ENCODE results near the gene CYB5RL.
"Not testable (repeated sequence)": the region's sequence is repeated elsewhere in the genome, so short reads cannot be mapped to it uniquely, and the experiment has no call there.

CYB5RL gene

DNA sequence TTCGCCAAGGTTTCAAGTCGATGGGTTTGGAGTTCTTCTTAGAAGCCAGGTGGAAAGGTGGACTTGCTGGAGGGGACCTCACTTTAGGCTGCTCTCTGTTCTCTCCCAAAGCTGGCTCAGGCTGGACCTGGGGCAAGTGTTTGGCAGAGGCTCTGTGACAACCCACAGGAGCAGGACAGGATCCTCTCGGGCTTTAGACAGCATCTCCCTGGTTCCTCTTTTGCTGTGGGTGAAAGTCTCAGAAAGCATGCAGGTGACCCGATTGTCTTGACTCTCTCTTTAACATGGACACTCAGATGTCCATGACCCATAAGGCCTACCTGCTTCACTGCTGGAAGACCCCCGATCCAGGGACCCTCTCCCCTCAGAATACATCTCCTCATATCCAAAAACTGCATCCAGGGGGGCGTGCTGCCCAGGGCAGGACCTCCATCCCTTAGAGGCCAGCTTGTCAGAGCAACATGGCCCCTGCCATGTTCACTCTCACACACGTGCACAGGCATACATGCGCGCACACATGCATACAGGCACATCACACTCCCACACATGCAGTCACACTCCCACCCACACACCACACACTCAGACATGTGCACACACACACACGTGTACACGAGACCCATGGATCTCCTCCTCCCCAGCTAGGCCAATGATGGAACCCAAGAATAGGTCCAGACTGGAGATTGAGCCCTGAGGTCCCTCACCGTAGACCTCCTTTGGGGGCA lies 21.4 kb upstream of the CYB5RL start:
- H3K27ac Mint-ChIP-seq: peak overlapping the region; percentile 70
- no peaks in the 10 kb centered on the region for H3K9me3 Mint-ChIP-seq
- peaks cover 90% of the 10 kb centered on the region for H3K36me3 Mint-ChIP-seq (ENCODE audit: low read depth)
- peaks cover 36% of the 10 kb centered on the region for H3K4me1 Mint-ChIP-seq (ENCODE audit: low read depth)
- no peaks in the 10 kb centered on the region for H3K27me3 Mint-ChIP-seq
- intact Hi-C loops (cut with micrococcal nuclease): loop anchor here (10.0 kb wide), 1 partner anchor 264 kb away; no protein-coding TSS in a partner anchor
- no peak overlapping the region for H3K4me3 Mint-ChIP-seq

DNA sequence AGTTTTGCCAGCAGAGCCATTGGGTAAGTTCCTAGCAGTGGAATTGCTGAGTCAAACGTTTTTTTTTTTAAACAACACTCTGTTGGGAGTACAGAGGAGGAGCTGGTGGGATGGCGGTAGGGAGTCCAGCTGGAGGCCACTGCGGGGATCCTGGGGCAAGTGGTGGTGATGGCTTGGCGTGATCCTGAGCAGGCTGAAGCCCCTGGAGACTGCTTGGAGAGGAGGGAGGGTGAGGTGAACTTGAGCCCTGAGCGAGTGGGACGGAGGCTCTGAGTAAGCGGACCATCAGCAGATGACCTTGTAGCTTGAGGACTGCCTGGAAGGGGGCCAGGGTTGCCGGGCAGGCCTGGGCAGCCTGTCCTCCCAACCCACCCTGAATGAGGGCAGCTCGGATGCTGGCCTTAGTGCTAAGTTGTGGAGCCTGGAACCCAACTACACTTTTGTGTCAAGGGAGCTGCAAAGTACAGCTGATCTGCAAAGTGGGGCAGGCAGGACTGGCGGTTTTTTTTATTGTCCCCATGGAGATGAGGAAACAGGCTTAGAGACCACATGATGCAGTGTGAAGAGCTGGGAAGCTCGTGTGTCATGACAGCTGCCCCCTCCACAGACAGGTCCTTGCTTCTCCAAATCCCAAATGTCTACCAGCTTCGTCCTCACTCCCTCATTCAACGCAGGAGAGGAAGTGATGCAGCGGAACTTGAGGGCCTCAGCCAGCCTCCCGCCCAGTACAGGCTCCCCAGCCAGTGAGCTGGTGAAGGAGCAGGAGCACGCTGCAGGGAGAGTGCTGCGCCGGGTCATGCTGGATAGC lies 20.4 kb upstream of the CYB5RL start:
- Mint-ChIP-seq H3K27me3 (no peaks in the 10 kb centered on the region), H3K27ac (peak overlapping the region; percentile 70), H3K36me3 (ENCODE audit: low read depth) (peaks cover 90% of the 10 kb centered on the region), H3K4me3 (peak overlapping the region; percentile 42), H3K4me1 (ENCODE audit: low read depth) (peaks cover 36% of the 10 kb centered on the region), H3K9me3 (no peaks in the 10 kb centered on the region)
- intact Hi-C loops (cut with micrococcal nuclease): loop anchor here (10.0 kb wide), 1 partner anchor 265 kb away; no protein-coding TSS in a partner anchor

DNA sequence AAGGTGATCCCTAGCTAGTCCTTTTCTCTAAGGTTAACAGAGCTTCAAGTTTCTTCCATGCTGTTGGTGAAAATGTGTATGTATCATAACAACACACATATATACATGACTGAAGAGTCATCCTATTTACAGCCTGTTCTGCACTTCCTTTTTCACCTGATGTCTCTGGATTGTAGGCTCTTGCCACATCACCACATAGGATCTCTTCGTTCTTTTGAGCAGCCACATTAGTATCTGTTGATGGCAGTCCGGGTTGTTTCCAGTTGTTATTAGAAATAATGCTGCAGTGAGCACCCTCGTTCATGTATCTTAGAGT lies 19.8 kb upstream of the CYB5RL start:
- intact Hi-C loops (cut with micrococcal nuclease): loop anchor here (10.0 kb wide), 1 partner anchor 265 kb away; no protein-coding TSS in a partner anchor
- Mint-ChIP-seq H3K4me3 (no peak overlapping the region), H3K27me3 (no peaks in the 10 kb centered on the region), H3K9me3 (no peaks in the 10 kb centered on the region), H3K36me3 (ENCODE audit: low read depth) (peaks cover 90% of the 10 kb centered on the region), H3K4me1 (ENCODE audit: low read depth) (peaks cover 36% of the 10 kb centered on the region), H3K27ac (peak overlapping the region; percentile 70)

DNA sequence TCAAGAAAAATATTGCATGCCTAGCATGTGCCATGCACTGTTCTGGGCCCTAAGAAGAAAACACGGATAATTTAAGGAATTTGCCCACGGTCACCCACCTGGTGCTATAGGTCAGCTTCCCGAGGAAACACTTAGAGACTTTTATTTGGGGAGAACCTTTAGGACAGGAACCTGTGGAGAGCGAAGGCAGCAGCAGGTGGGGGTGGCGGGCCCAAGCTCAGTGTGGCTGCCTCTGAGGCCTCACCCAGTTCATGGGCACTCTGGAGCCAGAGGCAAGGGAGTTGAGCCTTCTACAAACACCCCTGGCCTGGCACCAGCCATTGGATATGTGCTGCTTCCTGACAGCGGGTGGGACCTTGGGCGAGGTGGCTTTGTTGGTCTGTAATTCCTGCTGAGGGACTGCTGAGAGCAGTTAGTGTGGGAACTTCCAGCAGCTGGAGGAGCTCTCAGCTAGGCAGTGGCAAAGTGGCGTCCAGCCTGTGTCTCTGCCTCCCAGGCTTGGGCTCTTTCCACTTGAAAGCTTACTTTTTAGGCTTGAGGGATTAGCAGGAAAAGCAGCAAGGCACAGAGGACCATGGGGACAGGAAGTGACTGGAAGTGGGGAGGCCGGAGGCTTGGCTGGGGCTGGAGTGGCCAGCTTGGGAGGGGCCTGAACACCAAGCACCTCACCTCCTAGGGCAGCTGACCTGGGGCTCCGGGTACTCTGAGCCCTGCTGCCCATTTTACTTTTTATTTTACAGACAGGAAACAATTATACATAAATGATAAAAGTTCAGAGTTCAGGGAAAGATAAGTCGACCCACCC lies 19.3 kb upstream of the CYB5RL start:
- Mint-ChIP-seq H3K4me3 (no peak overlapping the region), H3K27me3 (no peaks in the 10 kb centered on the region), H3K9me3 (no peaks in the 10 kb centered on the region), H3K36me3 (ENCODE audit: low read depth) (peaks cover 90% of the 10 kb centered on the region), H3K27ac (peak overlapping the region; percentile 38), H3K4me1 (ENCODE audit: low read depth) (peaks cover 36% of the 10 kb centered on the region)
- intact Hi-C loops (cut with micrococcal nuclease): no loop called here

DNA sequence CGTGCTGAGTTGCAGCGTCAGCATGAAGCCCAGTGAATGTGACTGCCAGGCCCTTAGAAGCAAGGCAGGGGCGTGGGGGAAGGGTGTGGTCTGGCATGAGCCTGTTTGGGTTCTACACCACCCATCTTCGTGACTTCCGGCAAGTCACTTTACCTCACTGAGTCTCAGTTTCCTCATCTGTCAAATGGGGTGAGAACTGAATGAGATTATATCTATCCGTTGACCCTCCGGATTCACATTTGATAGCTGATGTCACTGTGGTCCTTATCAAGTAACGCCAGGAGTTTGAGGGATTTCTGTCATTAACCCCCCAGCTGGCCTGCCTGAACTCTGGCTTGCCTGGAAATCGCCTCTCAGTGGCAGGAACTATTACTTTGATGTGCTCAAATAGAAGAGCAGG lies 15.7 kb upstream of the CYB5RL start:
- no peak overlapping the region for H3K27ac Mint-ChIP-seq
- no peaks in the 10 kb centered on the region for H3K9me3 Mint-ChIP-seq
- no peak overlapping the region for H3K4me3 Mint-ChIP-seq
- H3K4me1 Mint-ChIP-seq (ENCODE audit: low read depth): peaks cover 19% of the 10 kb centered on the region
- H3K27me3 Mint-ChIP-seq: no peaks in the 10 kb centered on the region
- H3K36me3 Mint-ChIP-seq (ENCODE audit: low read depth): peaks cover 96% of the 10 kb centered on the region
- intact Hi-C loops (cut with micrococcal nuclease): no loop called here

DNA sequence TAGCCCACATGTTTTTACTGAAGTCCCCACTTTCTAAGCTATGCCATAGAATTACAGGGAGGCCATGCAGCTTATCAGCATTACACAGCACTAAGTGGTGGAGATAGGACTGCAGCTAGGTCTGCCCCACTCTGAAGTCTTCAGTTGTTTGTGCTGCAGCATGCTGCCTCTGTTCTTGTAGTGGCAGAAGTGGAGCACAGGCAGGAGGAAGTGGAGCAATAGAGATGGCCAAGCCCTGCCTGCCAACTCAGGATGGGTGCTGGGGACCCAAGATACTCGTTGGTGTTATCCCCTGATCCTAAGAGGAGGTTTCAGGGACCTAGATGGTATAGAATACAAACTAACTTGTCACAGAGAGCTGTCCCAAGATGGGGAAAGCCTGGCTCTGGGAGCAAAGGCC lies 13.0 kb upstream of the CYB5RL start:
- Mint-ChIP-seq H3K4me1 (ENCODE audit: low read depth) (no peaks in the 10 kb centered on the region), H3K4me3 (no peak overlapping the region), H3K27ac (no peak overlapping the region), H3K9me3 (no peaks in the 10 kb centered on the region), H3K27me3 (no peaks in the 10 kb centered on the region), H3K36me3 (ENCODE audit: low read depth) (peaks cover 99% of the 10 kb centered on the region)
- intact Hi-C loops (cut with micrococcal nuclease): no loop called here

DNA sequence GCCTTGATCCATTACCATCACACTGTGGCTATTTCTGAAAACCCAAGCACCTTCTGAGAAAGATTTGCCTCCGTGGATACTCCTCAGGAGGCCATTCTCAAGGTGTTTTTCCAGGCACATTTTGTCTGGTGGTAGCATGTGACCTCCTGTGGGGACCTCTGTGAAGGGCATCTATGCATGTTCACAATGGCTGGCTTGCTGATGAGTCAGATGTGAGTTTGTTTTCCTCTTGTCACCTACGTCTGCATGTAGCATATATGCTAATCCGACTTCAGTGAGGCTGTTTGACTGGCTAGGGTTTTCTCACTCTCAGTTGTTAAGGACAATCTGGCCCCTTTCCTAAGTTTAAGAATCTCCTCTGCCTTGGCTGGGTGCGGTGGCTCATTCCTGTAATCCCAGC lies 8.1 kb upstream of the CYB5RL start:
- H3K27ac Mint-ChIP-seq; intact Hi-C loops (cut with micrococcal nuclease): not testable (repeated sequence)
- H3K36me3 Mint-ChIP-seq (ENCODE audit: low read depth): peaks cover 97% of the 10 kb centered on the region

DNA sequence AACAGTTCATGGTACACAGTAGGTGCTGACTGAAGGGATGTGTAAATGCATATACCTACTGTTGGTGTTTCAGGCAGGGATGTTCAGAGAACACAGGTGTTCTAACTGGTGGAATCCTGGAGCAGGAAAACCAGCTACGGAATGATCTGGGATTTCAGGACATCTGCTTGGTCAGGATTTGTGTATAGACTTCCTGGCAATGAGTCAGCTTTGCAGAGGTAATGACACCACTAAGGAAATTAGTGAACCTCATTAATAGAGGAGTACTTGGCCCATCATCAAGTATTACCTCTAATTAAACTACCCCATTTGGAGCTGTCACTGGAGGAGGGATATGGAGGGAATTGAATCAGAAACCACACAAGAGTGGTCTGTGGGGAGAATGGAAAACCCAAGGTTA lies 7.5 kb upstream of the CYB5RL start:
- Mint-ChIP-seq H3K4me1 (ENCODE audit: low read depth) (peaks cover 3% of the 10 kb centered on the region), H3K4me3 (no peak overlapping the region), H3K9me3 (no peaks in the 10 kb centered on the region), H3K27me3 (no peaks in the 10 kb centered on the region), H3K27ac (no peak overlapping the region), H3K36me3 (ENCODE audit: low read depth) (peaks cover 95% of the 10 kb centered on the region)
- intact Hi-C loops (cut with micrococcal nuclease): no loop called here

More for the DNA sequence above, 8.1 kb upstream of the CYB5RL start:
- not testable (repeated sequence) for H3K4me1 Mint-ChIP-seq (ENCODE audit: low read depth); H3K9me3 Mint-ChIP-seq; H3K27me3 Mint-ChIP-seq; H3K4me3 Mint-ChIP-seq

DNA sequence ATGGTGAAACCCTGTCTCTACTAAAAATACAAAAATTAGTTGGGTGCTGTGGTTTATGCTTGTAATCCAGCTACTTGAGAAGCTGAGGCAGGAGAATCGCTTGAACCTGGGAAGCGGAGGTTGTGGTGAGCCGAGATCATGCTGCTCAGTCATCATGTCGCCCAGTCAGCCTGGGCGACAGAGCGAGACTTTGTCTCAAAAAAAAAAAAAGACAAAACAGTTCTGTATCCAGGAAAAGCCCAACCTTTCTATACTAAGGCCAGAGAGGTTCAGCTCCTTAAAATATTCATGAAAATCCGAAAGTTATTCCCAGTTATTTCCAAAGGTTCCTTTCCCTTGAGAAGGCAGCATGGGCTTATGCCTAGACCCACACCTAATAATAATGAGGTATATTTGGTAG lies 4.4 kb upstream of the CYB5RL start:
- Mint-ChIP-seq H3K4me3 (no peak overlapping the region), H3K4me1 (ENCODE audit: low read depth) (peaks cover 21% of the 10 kb centered on the region), H3K27ac (no peak overlapping the region), H3K27me3 (no peaks in the 10 kb centered on the region), H3K36me3 (ENCODE audit: low read depth) (peaks cover 78% of the 10 kb centered on the region), H3K9me3 (no peaks in the 10 kb centered on the region)
- intact Hi-C loops (cut with micrococcal nuclease): loop anchor here (5.0 kb wide), 1 partner anchor 152 kb away; the partner anchor contains the start of genes TCEANC2 and TMEM59

DNA sequence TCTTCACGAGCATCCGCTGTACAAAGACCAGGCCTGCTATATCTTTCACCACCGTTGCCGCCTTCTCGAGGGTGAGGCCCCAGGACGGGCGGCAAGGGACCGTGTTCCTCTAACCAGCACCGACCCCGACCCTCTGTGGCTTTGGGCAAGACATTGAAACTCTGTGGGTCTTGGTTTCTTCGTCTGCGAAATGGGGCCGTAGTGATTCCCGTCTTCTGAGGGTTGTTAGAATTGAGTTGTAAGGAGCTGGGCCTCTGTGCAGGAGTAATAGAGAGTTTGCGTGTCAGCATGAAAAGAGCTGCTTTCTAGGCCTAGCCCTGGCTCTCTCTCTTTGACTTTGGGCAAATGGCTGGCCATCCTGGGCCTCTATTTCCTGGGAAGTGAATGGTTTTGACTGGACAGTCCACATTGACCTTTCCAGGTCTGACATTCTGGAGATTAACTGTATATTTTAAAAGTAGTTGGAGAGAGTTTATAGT lies 728 bp upstream of the CYB5RL start:
- intact Hi-C loops (cut with micrococcal nuclease): loop anchor here (5.0 kb wide), 1 partner anchor 148 kb away; the partner anchor contains the start of genes TCEANC2 and TMEM59
- Mint-ChIP-seq H3K9me3 (no peaks in the 10 kb centered on the region), H3K36me3 (ENCODE audit: low read depth) (peaks cover 44% of the 10 kb centered on the region), H3K27ac (peak overlapping the region; percentile 82), H3K4me1 (ENCODE audit: low read depth) (peaks cover 25% of the 10 kb centered on the region), H3K27me3 (no peaks in the 10 kb centered on the region), H3K4me3 (peak overlapping the region; percentile 90)

DNA sequence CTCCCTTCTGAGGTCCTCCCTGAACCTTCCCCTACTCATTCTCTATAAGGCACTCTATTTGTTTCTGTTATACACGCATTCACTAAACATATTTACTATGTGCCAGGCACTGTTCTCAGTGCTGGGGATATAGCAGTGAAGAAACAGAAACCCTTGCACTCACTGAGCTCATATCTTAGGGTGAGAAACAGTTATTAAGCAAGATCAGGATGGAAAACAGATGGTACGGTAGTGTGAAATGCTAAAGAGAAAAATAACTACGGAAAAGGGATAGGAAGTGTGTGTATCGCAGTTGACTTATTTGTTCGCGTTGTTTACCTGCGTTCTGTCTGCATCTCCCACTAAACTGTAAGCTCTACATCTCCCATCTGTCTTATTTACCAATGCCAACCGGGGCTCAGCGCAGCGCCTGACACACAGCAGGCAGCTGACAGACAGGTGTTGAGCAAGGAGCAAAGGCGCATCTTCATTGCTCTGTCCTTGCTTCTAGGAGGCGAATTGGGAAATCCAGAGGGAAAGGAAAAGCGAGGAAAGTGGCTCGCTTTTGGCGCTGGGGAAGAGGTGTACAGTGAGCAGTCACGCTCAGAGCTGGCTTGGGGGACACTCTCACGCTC lies 572 bp downstream of the CYB5RL start:
- H3K4me1 Mint-ChIP-seq (ENCODE audit: low read depth): peaks cover 25% of the 10 kb centered on the region
- intact Hi-C loops (cut with micrococcal nuclease): no loop called here
- no peaks in the 10 kb centered on the region for H3K27me3 Mint-ChIP-seq
- peak overlapping the region; percentile 90 for H3K4me3 Mint-ChIP-seq
- peak overlapping the region; percentile 82 for H3K27ac Mint-ChIP-seq
- no peaks in the 10 kb centered on the region for H3K9me3 Mint-ChIP-seq
- H3K36me3 Mint-ChIP-seq (ENCODE audit: low read depth): peaks cover 40% of the 10 kb centered on the region

DNA sequence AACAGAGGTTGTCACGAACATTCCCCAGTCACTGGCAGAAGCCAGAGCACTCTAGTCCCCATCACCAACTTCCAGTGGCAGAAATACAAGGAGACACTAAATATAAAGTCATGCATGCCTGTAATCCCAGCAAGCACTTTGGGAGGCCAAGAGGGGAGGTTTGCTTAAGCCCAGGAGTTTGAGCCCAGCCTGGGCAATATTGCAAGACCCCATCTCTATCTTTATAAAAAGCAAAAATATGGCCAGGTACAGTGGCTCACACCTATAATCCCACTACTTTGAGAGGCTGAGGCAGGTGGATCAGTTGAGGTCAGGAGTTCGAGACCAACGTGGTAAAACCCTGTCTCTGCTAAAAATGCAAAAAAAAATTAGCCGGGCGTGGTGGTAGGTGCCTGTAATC lies 6.4 kb downstream of the CYB5RL start:
- Mint-ChIP-seq H3K27ac (no peak overlapping the region), H3K4me3 (no peak overlapping the region), H3K4me1 (ENCODE audit: low read depth) (no peaks in the 10 kb centered on the region), H3K9me3 (no peaks in the 10 kb centered on the region), H3K27me3 (no peaks in the 10 kb centered on the region), H3K36me3 (ENCODE audit: low read depth) (peaks cover 53% of the 10 kb centered on the region)
- intact Hi-C loops (cut with micrococcal nuclease): no loop called here

DNA sequence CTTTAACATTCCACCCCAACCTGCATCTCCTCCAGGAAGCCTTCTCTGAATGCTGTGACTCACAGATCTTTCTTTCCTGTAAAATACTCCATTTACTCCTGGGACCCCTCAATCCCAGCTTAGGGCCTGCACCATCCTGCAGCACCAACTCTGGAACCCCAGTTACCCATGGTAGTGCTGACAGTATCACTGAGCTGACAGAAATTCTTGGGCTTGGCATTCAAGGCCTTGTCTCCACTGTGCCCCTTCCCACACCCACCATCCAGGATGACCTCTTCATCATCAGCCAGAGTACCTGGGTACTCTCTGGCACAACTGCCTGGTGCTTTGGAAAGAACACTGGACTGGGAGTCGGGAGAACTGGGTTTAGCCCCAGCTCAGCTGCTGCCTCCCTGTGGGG lies 8.3 kb downstream of the CYB5RL start:
- H3K36me3 Mint-ChIP-seq (ENCODE audit: low read depth): peaks cover 64% of the 10 kb centered on the region
- H3K9me3 Mint-ChIP-seq: no peaks in the 10 kb centered on the region
- no peak overlapping the region for H3K4me3 Mint-ChIP-seq
- no peak overlapping the region for H3K27ac Mint-ChIP-seq
- H3K27me3 Mint-ChIP-seq: no peaks in the 10 kb centered on the region
- intact Hi-C loops (cut with micrococcal nuclease): no loop called here
- no peaks in the 10 kb centered on the region for H3K4me1 Mint-ChIP-seq (ENCODE audit: low read depth)
